HG03469 (cell line): Measurements from ENCODE around the gene ICAM2.

Experiments
- ATAC-seq: cut with Tn5 transposase; IDR thresholded peaks from one replicate; pipeline ENCODE4 v1.9.1; 2021; ENCODE audit warnings: mild to moderate bottlenecking, moderate library complexity, moderate number of reproducible peaks; ENCODE audit not compliant: unreplicated experiment

The ICAM2 gene

DNA sequence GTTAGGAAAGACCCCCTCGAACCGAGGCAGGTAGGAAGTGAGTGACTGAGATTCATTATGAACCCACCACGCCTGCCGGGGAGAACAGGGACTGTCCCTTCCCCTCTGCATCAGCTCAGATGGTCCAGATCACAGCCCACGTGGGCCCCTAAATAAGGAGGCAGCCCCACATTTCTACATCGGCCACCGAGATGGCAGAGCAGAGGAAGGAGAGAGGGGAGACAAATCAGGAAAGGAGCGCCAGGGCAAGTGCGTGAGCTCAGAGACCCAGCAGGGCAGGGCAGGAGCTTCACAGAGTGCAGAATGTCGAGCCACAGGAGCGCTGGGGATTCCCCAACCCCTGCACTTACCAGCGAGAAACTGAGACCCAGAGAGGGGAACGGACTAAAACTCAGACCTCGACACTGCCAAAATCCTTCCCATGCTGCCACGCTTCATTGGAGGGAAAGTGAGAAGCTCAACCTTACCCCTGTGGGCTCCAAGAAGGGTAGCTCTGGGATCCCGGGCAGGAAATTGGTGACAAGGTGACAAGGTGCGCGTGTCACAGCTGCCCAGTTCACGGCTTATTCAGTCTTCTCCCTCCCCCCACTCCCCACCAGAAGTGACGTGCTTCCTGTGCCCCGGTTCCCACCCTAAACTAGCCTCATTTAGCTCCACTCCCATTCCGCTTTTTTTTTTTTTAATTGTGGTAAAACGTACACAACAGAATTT lies at the start of gene ICAM2:
Gene ICAM2 (minus strand): TSS at position 578 of the 711 bp plus-strand sequence. CDS start 13,942 bp downstream, outside the sequence.
- peak; percentile 31 for ATAC-seq

DNA sequence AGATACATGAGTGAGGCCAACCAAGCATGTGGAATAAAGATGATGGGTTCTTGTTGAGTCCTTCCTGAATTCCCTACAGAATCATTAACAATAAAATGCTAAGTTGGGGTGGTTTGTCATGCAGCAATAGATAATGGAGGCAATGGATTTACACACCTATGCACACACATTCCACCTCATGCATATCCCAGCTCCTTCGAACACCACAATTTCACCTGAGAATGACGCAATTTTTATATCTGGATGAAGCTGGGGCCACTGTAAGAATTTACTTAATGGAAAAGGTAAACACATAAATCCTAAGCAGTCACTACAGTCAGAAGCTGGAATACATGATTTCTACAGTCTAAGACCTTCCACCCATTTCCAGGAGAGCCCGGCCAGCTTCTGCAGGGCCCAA lies 49.8 kb upstream of the ICAM2 start:
- no peak for ATAC-seq

DNA sequence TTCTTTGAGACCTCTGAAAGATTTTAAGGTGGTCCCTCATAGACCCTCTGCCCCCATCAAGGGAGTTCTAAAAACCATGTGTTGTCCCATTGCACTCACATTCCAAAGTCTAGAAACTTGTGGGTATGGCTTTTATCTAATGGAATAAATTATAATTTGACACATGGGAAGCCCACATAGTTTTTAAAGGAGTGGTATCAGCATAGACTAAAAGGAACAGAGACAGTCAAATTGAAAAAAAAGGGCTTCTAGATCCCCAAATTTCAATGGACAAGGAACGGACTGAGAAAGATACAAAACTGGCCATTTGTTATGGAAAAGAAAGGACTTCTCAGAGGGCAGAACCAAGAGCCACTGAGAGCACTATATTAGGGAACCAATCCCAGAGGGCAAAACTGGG lies 48.7 kb upstream of the ICAM2 start:
- ATAC-seq = no peak

DNA sequence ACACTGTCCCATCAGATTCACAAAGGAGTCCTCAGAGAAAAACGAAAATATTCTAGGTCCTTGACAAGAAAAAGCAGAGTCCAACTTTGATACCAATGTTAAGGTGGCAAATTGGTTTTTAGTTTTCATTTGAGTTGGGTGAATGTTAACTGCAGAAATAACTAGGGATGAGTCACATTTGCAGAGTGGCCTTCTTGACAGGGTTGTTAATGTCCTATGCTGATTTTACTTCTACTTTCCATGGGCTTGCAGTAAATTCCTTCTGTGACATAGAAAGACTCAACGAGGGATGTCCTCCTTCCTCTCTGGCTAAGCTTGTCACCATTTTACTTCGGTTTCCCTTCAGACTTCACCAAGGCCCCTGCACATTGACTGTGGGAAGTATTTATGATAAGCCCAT lies 47.2 kb upstream of the ICAM2 start:
- no peak for ATAC-seq

DNA sequence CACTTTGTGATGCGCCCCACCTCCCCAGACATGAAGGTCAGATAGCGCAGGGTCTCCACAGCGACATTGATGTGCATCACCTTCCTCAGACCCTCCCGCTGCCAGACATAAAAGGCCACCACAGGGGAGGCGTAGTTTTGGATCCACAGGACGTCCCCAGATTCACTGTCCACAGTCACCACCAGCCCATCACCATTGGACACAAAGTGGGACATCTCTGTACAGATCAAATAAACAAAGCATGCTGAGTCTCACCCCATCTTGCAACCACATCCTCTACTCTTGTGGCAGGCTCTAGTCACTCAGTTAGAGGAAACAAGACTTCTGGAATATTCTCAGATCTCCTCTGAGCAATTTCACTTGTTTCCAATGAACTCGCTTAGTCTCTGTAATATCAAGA lies 46.3 kb upstream of the ICAM2 start:
- ATAC-seq = no peak

DNA sequence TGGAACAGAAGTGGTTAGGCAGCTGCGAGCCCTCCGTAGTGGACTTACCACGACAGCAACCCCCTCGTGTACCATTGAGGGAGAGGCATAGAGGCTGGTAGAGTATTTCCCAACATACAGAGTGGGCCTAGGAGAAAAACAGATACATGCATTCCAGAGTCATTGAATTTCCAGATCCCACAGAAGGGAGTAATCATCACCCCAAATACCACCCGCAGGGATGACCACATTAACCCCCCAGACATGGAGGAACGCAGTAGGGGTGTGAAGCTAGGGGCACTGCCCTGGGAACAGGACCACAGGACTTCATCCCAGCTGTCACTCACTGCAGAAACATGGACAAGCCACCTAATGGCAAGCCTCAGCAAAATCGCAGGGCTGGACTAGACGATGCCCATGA lies 44.7 kb upstream of the ICAM2 start:
- no peak for ATAC-seq

DNA sequence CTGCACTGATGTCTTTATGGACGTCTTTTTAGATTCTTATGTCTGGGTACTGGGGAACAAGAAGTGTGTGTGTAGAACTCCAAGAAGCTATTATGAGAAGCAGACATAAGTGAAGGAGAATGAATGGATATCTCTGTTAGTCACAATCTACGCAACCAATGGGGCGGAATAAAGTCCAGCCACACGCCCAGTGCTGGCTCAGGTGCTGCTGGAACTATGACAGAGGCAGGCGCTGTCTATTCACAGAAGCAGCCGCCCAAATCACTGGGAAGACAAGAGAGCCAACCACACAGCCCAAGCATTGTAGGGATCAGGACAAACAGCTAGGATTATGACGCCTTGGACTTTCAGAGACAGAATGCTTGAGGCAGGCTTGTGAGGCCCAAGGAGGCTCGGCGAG lies 43.9 kb upstream of the ICAM2 start:
- ATAC-seq = no peak

DNA sequence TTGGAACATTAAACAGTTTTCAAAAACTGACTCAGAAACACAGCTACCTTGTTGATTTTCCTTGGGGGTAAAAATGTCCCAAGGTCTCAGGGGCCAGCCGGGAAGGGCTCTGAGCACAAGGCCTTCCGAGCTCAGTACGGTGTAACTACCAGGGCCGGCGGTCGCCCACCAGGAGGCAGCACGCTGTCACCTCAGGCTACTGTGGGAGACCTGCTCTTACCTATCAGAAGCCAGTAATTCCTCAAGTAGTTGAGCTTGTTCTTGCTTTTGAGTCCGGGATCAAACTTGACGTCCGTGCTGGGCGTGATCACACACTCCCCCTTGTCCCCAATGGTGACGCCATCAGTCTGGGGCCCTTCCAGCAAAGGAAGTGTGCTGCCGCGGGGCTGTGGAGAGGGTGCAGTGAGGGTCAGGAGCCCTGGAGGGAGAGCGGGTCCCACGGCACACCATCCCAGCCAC lies 43.4 kb upstream of the ICAM2 start:
- no peak for ATAC-seq

DNA sequence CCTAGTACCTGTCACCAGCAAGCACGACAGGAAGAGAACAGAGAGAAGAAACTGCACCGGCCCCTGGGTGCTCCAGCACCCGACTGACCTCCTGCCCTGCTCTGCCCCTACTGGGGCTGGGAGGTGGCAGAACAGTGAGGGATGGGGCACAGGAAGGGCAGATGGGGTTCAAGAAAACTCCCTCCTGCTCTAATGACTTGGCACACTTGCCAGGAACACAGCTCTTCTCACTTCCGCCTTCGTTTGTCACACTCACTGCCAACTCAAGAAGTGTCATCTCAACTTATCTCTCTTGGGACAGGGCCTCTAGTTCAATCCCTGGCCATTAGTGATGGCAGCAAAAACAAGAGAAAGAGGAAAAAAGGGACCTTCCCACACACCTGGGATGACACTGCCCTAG lies 42.7 kb upstream of the ICAM2 start:
- ATAC-seq = no peak

DNA sequence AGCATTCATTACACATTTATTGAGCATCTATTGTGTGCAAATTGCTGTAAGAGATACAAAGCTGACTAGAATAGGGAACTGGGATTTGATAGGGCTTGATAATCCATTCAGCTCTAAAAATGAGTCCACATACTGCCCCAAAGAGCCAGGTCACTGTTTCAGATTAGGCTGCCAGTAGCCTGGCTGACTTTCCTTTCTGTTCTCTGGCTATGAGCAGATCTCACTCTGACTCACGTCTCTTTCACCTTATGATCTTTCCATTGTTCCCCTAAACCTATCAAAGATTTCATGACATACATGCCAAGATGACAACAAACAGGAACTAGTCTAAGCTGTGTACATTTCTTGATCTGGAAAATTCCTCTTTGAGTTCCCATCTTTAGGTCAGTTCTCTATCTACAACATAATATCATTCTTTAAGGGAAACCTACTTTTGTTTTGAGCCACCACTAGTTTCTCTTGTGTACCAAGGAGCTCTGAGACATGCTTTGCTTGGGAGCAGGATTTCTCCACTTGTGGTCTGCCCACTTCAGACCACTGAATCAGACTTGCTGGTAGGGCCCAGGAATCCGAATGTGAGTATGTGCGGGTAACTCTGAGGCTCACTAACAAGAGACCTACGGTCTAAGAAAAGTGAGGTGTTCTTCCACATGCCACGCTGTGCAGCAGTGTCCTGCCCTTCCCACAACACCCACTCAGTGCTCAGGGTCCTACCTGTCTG lies 40.9 kb upstream of the ICAM2 start:
- ATAC-seq = peak; percentile 49

DNA sequence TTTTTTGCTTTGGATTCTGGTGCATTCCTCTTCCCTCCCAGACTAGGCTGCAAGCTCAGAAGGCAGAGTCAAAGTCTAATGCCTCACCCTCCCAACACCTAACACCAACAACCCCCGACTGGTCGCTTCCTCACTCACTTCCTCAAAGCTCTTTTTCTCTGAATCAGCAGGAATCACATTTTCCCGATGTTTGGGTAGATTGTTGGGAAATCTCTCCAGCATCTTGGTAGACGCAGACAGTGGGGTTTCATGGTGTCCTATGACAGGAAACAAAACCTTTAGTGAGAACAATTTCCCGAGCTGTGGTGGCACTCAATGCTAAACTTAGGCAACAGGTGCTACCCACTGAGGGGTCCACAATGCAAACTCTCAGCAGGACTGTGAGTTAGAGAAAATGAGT lies 39.9 kb upstream of the ICAM2 start:
- no peak for ATAC-seq

DNA sequence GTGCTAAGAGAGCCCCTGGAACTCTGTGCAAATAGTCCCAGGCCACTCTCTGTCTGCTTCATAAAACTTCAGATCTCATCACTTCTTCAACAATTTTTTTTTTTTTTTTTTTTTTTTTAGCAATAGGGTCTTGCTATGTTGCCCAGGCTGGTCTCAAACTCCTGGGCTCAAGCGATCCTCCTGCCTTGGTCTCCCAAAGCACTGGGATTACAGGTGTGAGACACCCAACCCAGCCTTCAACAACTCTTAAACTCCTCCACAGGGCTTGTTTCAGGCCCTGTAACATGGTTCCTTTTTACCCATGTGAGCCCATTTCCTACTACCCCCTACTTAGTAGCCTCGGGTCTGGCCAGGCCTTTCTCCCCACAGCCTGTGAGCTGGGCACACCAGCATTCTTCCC lies 39.3 kb upstream of the ICAM2 start:
- no peak for ATAC-seq

DNA sequence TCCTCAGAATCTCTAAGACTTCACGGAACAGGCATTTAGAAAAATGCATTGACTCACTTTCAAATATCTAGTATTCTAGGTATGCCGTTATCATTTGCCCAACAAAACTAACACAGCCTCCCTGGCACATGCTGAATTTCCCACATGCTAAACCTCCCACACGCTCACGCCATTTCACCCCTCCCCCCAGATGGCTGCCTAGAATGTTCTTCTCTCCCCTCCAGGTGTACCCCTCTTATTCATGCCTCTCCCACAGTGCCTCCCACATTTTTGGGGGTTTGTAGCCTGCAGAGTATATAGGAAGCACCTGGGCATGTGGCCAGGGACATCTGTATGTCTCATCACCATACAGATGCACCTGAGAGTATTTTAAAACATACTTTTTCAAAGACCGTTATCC lies 38.2 kb upstream of the ICAM2 start:
- no peak for ATAC-seq

DNA sequence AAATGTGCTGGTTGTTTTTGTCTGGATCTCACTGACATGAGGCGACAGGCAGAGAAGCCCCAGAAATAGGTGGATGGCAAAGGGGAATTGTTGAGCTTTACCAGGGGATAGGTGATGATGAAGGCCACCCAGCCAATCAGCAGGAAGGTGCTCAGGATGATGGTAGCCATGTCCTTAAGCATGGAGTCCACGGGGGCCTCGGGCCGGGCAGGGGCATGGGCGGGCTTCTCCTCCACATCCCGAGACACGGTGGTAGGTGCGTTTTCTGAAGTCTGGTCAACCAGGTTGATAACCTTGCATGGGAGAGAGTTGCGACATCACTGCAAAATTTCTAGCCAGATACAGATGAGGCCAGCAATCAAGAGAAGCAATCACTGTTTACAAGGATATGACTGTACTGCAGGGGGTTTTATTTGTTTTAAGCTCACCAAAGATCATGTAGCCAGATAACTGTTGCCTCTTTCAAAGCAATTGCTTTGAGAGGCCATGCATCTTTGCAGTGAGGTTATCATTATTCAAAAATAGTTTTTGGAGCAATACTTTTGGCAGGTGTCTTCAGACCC lies 37.3 kb upstream of the ICAM2 start:
- ATAC-seq = no peak

DNA sequence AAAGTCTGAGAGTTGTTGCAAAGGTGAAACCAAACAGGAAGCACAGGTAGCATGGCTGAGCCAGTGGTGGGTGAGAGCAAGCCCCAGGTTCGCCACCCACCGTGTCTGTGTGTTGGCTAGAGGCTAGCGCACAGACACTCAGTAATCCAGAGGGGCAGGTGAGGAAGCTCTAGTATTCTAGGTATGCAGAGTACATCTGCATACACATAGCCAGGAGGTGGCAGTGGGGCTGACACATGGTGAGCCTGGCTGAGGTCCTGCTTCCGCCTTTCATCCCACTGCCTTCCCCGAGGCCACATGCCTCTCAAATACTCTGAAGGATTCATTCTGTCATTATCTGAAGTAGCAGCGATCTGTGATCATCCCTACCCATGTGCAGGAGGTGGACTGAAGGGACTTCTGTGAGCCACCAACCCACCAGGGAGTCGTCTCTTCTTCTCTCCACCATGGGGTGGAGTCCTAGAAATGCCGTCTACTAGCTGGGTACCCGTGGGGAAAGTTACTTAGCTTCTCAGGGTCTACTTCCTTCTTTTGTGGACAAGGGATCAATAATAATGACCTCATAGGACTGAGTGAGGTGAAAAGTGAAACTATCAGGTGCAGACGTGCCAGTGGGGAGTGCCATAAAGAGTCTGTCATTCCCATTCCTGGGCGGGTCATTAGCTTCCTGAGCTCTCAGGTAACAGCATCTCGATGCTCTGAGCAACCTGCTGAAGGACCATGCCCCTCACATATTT lies 36.0 kb upstream of the ICAM2 start:
- peak; percentile 38 for ATAC-seq

DNA sequence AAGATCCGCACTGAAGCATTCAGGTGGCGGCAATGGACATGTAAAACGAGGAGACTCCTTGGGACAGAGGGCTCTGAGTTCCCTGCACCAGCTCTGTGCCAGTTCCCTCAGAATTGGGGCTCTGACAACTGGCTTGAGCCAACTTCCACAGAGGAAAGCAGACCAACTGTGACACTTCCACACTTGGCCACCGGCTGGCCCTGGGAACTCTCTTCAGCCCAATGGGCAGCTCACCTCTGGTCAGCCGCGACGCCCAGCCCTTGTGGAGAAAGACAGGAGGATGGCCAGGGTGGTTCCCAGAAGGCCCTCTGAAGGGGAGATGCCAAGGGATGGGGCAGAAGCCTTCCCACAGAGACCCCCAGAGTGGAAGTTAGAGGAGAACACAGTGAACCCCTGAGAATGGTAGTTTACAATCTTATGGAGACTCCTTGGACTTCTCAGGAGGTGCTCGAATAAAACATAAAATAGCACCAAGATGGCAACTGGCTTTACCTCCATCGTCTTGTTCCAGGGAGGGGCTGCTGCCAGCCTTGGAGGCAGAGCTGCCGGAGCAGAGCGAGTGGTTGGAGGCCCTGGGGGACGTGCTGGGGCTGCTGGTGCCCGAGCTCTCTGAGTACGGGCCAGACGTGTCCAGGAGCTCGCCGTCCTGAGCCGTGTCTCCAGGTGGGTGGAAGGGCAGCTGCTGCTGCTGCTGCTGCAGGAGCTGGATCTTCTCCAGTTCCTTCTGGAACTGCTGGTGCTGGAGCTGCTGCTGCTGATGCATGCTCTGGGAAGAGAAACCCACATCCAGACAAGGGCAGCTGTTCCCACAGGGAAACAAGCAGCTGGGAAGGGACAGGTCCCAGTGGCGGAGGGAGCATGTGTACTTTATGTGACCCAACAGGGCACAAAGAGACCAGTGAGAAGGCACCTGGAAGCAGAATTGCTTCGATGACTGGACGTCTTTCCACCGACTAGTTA lies 35.0 kb upstream of the ICAM2 start:
- no peak for ATAC-seq

DNA sequence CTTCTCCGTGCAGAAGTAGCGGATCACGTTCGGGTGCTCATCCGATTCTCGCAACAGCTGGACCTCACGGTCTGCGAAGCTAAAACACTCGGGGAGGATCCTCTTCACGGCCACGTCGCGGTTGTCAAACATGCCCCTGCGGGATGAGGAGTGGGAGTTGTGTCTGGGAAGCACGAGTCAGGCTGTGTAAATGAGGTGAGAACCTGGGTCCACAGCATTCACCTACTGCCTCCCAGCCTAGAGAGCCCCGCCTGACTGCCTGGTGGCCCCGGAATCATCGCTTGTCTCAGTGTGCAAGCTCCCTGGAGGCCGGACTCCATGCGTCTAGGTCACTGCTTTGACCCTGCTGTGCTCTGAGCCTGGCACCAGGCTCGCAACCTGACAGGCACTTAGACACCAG lies 33.9 kb upstream of the ICAM2 start:
- no peak for ATAC-seq

DNA sequence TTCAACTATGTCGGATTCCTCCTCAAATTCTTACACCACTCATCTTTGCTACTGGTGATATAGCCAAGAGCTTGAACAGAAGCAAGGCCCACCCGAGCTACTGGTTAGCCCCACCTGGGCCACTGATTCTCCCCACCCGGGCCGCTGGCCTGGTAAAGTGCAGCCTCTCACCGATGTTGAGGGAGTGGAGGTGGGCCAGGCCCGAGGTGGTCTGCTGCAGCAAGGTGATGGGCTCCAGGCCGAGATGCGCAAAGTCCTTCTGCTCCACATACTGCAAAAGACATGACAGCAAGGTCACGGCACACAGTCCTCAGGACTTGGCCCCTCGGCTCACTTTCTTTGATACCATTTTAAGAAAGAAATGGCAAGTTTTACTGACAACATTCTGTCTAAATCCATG lies 32.7 kb upstream of the ICAM2 start:
- ATAC-seq = no peak

DNA sequence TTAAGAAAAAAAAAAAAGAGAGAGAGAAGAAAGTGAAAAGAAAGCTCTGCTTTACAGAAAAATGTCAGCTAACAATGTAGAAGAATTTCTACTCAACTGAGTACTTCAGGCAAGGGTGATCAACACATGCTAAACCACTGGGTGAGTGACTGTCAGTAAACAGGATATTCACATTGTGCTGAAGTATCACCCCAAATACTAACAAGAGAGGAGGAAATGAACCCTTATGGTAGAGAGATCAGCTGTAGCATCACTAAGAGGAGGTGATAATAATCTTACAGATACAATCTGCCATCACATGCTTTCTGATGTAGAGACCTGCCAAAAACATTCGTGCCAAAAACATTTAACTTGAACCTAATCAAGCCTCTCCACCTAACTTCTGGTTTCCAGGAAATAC lies 30.7 kb upstream of the ICAM2 start:
- ATAC-seq = no peak

DNA sequence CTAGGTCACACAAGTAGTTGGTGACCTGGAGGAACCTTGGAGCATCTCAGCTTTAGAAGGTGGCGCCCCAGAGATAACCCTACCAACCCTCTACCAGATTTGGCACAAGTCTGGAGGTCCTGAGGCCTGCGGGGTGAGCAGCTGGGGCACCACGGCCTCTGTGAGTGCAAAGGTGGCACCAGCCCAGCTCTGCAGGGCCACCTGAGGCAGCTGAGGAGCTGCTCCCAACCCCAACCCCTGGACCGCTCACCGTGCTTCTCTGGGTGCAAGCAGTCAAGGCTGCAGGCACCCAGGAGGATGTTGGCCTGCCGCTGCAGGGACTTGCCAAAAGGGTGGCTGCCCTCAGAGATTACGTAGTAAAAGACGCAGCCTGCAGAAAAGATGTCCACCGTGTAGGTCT lies 28.4 kb upstream of the ICAM2 start:
- ATAC-seq = no peak
